DND-41 (cell line): ENCODE measurements around the gene WNK2.

ENCODE experiments used
- EZH2 ChIP-seq: IDR thresholded peaks from 3 replicates; pipeline ENCODE4 v1.6.1; 2012; ENCODE audit warnings: borderline replicate concordance, low read depth, mild to moderate bottlenecking, moderate library complexity, low read length, inconsistent platforms; ENCODE audit not compliant: severe bottlenecking
- TF ChIP-seq, protein P1 (sequence below): IDR thresholded peaks from 2 replicates; pipeline ENCODE4 v1.5.1; 2012; ENCODE audit warnings: borderline replicate concordance, low read length, moderate library complexity, mild to moderate bottlenecking; ENCODE audit not compliant: poor library complexity, severe bottlenecking; ENCODE audit errors: extremely low read depth

DNA sequence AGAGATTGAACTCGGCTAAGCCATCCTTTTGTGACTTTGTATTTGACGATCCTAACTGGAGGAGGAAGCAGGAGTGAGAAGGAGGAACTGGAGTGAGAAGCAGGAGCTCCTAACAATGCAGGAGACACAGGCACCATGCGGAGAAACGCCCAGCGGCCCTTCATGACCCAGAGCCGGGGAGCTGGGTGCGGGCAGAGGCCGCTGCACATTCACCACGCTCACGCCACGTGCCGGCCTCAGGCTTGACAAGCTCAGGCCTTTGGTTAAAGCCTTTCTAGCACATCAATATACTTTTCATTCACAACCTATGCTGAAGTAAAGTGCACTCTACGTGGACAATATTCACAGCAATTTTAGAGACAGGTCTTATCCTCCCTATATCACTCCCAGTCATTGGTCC lies 142.7 kb downstream of the WNK2 start:
- TF ChIP-seq, protein P1, sequence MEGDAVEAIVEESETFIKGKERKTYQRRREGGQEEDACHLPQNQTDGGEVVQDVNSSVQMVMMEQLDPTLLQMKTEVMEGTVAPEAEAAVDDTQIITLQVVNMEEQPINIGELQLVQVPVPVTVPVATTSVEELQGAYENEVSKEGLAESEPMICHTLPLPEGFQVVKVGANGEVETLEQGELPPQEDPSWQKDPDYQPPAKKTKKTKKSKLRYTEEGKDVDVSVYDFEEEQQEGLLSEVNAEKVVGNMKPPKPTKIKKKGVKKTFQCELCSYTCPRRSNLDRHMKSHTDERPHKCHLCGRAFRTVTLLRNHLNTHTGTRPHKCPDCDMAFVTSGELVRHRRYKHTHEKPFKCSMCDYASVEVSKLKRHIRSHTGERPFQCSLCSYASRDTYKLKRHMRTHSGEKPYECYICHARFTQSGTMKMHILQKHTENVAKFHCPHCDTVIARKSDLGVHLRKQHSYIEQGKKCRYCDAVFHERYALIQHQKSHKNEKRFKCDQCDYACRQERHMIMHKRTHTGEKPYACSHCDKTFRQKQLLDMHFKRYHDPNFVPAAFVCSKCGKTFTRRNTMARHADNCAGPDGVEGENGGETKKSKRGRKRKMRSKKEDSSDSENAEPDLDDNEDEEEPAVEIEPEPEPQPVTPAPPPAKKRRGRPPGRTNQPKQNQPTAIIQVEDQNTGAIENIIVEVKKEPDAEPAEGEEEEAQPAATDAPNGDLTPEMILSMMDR = no peak
- no peak for TF ChIP-seq EZH2
